HG03378 (cell line): ENCODE data around the gene GGA3.

Source experiments
- ATAC-seq: cut with Tn5 transposase; IDR thresholded peaks from one replicate; pipeline ENCODE4 v1.9.1; 2021; ENCODE audit warnings: mild to moderate bottlenecking, moderate library complexity; ENCODE audit not compliant: unreplicated experiment

Gene GGA3

GRCh38 chr17:75250009-75250471 is 11.4 kb downstream of the GGA3 start:
- peak; percentile 87 for ATAC-seq

DNA sequence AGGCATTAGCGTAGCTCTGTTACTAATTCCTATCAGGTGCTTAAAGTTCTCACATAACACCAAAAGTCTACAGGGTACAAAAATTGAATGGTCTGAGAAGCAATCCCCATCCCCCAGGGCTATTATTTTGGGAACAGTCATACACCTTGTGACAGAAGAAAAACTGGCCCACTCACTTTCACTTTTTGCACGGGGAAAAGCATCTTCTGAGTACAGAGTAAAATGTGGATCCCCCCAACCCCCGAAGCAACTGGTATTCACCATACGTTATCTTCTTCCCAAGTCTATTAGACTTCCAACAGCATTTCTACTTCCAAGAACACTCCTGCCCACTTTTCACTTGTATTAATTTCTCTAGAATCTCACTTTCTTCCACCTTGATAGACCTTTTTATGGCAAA is 11.8 kb downstream of the GGA3 start:
- no peak for ATAC-seq

- no peak for ATAC-seq
These were observed 15.0 kb downstream of the GGA3 start for GRCh38 chr17:75246404-75246803.

DNA sequence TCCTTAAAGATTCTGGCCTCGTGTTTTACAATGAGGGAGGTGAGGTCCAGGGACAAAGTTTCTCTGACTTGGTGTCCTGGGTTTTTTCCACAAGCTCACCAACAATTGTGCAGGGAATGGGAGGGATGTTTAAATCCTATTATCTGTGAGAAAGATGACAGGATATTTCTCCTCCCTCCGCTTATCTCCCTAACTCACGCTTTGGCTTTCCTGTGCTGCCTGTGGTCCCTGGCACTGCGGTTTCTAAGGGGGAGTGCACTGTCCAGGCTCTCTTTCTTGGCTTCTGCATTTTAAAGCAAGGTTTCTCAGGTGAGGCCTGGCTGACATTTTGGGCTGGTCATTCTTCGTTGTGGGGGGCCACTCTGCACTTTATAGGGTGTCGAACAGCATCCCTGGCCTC is 16.4 kb downstream of the GGA3 start:
- ATAC-seq, result no peak

- ATAC-seq, result no peak
These were observed 17.1 kb downstream of the GGA3 start for GRCh38 chr17:75244133-75244866.

- no peak for ATAC-seq
These were observed 18.9 kb downstream of the GGA3 start for GRCh38 chr17:75242461-75243042.

- ATAC-seq, result no peak
These were observed 19.4 kb downstream of the GGA3 start for GRCh38 chr17:75241996-75242460.

- ATAC-seq, result no peak
These were observed 19.9 kb downstream of the GGA3 start for GRCh38 chr17:75241502-75241901.

- no peak for ATAC-seq
These were observed 20.3 kb downstream of the GGA3 start for GRCh38 chr17:75241143-75241430.

DNA sequence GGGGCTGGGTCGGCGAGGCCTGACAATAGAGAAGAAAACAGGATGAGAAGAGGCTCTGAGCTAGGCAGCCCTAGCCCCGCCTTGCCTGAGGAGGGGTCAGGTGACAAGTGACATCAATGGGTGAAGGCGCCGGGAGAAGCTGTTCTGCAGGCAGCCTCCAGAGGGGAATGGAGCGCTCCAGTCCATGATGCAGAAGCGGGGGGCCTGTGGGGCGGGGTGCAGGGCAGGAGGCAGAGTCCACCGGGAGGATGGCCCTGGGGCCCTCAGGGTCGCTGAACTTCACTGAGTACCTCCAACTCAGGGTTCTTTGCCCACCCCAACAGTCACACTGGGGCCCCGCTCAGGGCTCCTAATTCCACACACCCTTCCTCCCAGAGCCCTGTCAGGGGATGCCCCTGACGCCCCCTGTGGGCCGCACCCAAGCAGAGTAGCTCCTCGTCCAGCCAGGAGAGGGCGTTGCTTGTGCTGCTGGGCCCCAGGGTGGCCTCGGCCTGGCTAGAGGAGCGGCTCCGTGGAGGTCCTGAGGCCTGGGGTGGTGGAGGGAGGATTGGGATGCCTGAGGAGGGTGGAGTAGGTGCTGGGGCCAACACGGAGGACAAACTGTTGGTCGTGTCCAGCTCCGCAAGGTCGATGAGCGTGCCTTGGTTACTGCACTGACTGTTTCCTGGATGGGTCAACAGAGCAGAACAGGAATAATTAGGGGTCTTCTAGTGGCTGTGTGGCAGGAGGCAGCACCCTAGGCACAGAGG is 20.8 kb downstream of the GGA3 start:
- ATAC-seq, result no peak

DNA sequence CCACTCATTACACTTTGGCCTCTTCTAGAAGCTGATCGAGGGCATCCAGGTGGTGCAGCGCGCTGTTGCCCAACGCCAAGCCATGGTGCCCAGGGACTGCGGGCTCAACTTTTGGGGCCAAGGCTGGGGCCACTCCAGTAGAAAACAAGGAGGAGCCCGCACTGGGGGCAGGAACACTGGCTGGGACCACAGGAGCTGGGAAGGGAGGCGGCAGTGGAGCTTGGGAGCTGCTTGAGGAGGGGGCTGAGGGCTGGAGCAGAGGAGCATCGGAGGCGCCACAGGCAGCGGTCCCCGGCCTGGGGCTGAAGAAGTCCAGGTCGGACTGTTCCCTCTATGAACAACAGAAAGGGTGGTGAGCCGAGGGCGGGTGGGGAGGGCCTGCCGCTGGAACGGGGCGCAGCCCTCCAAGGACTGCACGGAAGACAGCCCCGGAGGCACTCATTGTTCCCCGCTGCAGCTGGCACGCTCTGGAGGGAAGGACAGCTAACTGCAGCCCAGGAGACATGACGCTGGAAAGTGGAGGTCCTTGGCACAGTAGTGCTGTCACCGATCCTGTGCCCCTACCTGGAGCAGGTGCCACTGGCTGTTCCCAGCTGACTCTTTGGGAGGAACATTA is 21.5 kb downstream of the GGA3 start:
- no peak for ATAC-seq

DNA sequence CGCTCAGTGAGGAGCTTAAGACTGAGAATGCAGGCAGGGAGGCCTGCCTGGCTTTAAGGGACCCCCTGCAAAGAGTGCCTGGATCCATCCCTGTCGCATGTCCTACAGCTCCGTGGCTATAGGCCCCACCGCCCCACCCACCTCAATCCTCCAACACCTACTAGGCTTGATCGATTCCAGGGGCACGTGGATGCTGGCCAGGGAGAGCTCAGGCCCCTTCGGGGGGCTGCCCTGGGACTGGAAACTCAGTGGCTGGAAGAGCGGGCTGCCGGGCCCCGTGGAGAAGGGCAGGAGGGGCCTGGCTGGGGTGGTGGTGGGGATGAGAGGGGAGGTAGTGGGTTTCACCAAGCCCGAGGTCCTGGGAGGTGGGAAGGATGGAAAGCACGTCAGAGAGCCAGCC is 22.2 kb downstream of the GGA3 start:
- no peak for ATAC-seq

DNA sequence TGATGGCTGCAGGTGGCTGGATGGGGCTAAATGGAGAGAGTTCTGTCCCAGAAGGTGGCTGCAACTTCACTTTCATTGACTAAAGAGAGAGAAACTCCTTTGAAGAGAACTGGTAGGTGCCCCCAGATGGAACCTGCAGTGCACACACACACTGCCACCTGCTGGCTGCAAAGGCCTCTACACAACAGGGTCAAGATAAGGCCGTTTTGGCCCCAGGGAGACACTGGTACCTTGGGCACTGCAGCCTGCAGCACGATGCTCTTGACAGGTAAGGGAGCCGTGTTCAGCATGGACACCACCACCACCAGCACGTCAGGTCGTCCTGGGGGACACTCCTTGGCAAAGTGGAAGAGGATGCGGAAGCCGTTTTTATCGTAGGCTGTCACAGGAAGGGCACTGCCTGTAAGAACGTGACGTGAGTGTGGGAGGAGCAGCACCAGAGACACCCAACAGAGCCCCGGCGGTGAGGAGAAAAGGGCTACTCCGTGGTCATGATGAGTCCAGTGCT is 22.7 kb downstream of the GGA3 start:
- ATAC-seq, result no peak

DNA sequence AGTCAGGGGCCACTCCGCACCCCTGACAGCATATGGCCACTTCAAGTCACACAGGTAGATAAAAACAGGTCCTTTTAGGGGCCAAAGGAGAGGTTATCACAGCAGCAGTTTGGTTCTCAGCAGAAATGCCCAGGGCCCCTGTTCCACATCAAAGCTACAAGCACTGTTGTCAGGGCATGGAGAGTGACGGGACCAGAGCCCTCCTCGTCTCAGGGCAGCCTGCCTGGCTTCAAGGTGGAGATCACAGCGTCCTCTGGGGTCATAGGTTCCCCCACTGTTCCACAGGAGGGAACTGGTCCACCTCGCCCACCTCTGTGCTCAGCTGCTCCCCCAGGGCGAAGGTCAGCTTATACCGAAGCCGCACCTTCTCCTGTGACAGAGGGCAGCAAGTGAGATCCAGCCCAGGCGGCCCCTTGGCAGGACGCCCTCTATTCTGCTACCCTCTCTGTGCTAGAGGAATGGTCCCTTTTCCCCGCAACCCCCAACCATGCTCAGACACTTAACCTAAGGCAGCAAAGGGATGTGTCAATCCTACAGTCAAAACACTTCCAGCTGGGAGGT is 23.3 kb downstream of the GGA3 start:
- ATAC-seq, result no peak

DNA sequence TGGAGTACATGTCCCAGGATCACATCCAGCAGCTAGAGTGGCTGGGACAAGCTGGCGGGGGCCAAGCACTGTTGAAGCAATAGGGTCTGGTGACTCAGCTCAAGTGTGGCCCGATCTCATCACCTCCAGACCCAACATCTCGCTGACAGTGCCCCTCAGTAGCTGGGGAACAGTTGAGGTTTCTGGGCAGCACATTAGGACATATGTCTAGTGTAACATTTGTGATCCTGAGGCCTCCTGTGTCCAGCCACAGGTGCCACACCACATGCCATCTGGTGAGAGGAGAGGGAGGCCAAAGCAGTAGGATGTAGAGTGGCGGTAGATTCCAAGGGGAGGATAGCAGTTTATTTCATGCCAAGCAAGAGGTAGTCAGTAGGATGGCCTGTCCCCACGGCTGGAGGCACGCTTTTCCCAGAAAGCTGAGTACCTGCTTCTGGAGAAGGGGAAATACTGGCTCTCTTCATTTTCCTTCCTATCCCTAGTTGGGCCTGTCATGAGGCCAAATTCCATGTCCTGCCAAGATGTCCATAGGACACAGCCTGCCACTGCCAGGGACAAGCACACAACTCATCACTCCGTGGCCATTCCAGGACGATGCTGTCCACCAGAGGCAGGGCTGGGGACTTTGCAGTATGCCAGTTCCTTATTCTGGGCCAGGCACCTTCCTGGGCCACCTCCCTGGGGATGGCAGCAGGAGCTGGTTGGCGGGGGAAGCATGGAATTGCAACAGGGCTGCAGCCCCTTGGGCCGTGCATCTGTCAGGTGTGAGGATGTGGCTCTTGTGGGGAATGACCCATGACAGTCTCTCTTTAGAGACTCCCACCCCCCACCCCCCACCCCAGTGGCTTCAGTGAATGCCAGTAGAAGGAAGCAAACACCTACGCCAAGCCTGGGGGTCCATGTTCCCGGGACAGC is 24.0 kb downstream of the GGA3 start:
- ATAC-seq, result no peak

- ATAC-seq, result no peak
These were observed 28.6 kb downstream of the GGA3 start for GRCh38 chr17:75232786-75233185.

DNA sequence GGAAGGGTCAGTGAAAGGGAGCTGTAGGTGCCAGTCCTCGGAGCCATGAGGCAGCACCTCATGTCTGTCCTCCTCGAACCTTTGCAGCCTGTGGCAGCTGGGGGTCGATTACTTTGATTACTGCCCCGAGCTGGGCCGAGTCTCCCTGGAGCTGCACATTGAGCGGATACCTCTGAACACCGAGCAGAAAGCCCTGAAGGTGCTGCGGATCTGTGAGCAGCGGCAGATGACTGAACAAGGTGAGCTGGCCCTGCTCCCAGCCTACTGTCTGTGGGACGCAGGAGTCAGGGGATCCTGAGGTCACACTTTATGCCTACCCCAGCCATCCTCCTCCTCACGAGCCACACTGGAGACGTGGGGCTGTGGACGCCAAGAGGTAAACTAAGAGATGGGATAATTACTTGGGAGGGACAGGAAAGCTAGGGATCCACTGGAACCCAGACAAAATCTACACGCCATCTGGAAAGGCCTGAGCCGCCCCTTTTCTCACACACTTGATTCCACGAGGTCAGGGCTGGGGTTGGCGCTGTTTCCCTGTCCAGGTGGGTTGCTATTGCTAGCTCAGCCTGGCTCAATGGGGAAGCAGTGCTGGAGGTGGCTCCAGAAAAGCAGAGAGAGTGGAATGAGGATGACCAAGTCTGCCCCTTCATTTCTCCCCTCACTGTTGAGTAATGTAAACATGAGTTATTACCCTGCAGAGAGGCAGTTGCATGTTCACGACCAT is 29.5 kb downstream of the GGA3 start:
- ATAC-seq, result no peak

DNA sequence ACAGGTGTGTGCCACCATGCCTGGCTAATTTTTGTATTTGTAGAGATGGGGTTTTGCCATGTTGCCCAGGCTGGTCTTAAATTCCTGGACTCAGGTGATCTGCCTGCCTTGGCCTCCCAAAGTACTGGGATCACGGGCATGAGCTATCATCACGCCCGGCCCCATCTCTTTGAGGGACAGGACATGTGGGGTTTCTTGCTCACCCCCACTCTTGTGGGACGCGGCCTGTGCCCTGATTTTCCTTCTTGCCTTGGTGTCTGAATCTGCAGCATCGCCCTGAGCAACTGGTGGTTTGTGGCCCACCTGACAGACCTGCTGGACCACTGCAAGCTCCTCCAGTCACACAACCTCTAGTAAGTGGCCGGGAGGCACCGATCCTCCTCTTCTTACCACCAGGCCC is 30.3 kb downstream of the GGA3 start:
- ATAC-seq, result no peak

DNA sequence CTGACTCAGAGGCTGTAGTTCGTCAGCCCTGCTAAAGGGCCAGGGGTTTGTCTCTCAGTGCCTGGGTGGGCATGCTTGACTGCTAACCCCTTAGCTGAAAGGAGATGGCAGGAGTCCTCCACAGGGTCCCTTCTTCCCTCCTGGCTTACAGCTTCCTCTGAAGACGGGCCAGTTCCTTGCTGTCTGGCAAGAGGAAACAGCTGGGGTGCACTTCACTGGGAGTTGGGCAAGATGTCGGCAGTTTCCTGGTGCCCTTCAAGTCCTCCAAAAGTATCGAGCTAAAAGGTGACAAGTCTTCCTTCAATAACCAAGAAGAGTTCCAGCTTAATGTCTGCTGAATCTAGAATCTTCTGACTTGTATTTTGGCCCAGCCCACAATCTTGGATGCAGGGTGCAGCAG is 32.6 kb downstream of the GGA3 start:
- ATAC-seq, result no peak
